Measurements from ENCODE around the gene FAM53B.

FAM53B gene

GRCh38 chr10:124648738-124649137 lies 95.4 kb downstream of the FAM53B start:
- Histone ChIP-seq H3K9ac (ENCODE audit: low read length) (no peak overlapping the region), H3K27me3 (ENCODE audit: control insufficient read depth, insufficient read depth, low read length) (no peaks in the 10 kb centered on the region), H3K4me1 (ENCODE audit: control insufficient read depth, insufficient read depth, low read length) (peaks cover 31% of the 10 kb centered on the region), H3K36me3 (ENCODE audit: control insufficient read depth, insufficient read depth, low read length) (no peaks in the 10 kb centered on the region), H3K9me3 (ENCODE audit: control insufficient read depth, insufficient read depth, low read depth, low read length) (no peaks in the 10 kb centered on the region), H3K4me3 (ENCODE audit: low read depth, low read length) (no peak overlapping the region), H3K27ac (ENCODE audit: low read depth, low read length) (no peak overlapping the region)

- peaks cover 31% of the 10 kb centered on the region for H3K4me1 ChIP-seq (ENCODE audit: control insufficient read depth, insufficient read depth, low read length)
- no peaks in the 10 kb centered on the region for H3K9me3 ChIP-seq (ENCODE audit: control insufficient read depth, insufficient read depth, low read depth, low read length)
- no peak overlapping the region for H3K27ac ChIP-seq (ENCODE audit: low read depth, low read length)
- no peaks in the 10 kb centered on the region for H3K36me3 ChIP-seq (ENCODE audit: control insufficient read depth, insufficient read depth, low read length)
- no peaks in the 10 kb centered on the region for H3K27me3 ChIP-seq (ENCODE audit: control insufficient read depth, insufficient read depth, low read length)
- no peak overlapping the region for H3K4me3 ChIP-seq (ENCODE audit: low read depth, low read length)
- H3K9ac ChIP-seq (ENCODE audit: low read length), result no peak overlapping the region
Measured at GRCh38 chr10:124648131-124648475, 96.1 kb downstream of the FAM53B start.

DNA sequence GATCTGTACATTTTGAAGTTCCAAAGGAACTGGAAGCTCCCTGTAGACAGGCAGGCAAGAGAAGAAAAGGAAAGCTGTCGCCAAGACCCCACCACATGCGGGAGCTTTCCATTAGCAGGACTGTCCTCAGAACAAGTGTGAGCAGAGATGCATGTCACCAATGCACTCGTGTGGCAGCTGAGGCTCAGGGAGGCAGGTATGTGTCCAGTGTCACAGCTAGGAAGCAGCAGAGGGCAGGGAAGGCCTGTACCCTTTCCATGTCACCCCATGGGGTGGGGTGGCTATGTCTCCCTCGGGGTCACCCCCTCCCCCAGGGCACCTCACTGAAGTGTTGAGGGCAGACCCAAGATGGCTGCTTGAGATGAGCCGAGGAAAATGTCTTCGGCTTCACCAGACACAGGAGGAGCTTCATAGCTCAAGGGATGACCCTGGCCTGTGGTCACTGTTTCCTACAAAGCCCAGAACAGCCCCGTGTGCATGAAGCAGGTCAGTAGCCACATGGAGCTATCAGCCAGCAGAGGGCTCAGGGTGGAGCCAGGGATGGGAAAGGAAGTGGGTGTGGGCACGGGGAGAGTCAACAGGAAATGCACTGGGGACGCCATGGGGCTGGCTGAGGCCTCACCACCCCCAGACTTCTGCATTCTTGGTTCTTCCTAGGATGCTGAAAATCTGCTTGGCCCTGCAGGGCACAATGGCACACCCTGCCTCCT lies 96.6 kb downstream of the FAM53B start:
- Histone ChIP-seq H3K4me3 (ENCODE audit: low read depth, low read length) (no peak overlapping the region), H3K36me3 (ENCODE audit: control insufficient read depth, insufficient read depth, low read length) (no peaks in the 10 kb centered on the region), H3K27me3 (ENCODE audit: control insufficient read depth, insufficient read depth, low read length) (no peaks in the 10 kb centered on the region), H3K4me1 (ENCODE audit: control insufficient read depth, insufficient read depth, low read length) (peaks cover 31% of the 10 kb centered on the region), H3K27ac (ENCODE audit: low read depth, low read length) (no peak overlapping the region), H3K9me3 (ENCODE audit: control insufficient read depth, insufficient read depth, low read depth, low read length) (no peaks in the 10 kb centered on the region), H3K9ac (ENCODE audit: low read length) (no peak overlapping the region)

GRCh38 chr10:124646483-124647352 lies 97.5 kb downstream of the FAM53B start:
- Histone ChIP-seq H3K4me3 (ENCODE audit: low read depth, low read length) (no peak overlapping the region), H3K36me3 (ENCODE audit: control insufficient read depth, insufficient read depth, low read length) (no peaks in the 10 kb centered on the region), H3K27me3 (ENCODE audit: control insufficient read depth, insufficient read depth, low read length) (no peaks in the 10 kb centered on the region), H3K9me3 (ENCODE audit: control insufficient read depth, insufficient read depth, low read depth, low read length) (no peaks in the 10 kb centered on the region), H3K27ac (ENCODE audit: low read depth, low read length) (no peak overlapping the region), H3K9ac (ENCODE audit: low read length) (no peak overlapping the region), H3K4me1 (ENCODE audit: control insufficient read depth, insufficient read depth, low read length) (peaks cover 30% of the 10 kb centered on the region)

- Histone ChIP-seq H3K9ac (ENCODE audit: low read length) (no peak overlapping the region), H3K9me3 (ENCODE audit: control insufficient read depth, insufficient read depth, low read depth, low read length) (no peaks in the 10 kb centered on the region), H3K27me3 (ENCODE audit: control insufficient read depth, insufficient read depth, low read length) (no peaks in the 10 kb centered on the region), H3K4me1 (ENCODE audit: control insufficient read depth, insufficient read depth, low read length) (peaks cover 24% of the 10 kb centered on the region), H3K4me3 (ENCODE audit: low read depth, low read length) (no peak overlapping the region), H3K27ac (ENCODE audit: low read depth, low read length) (no peak overlapping the region), H3K36me3 (ENCODE audit: control insufficient read depth, insufficient read depth, low read length) (no peaks in the 10 kb centered on the region)
Measured at GRCh38 chr10:124645467-124646095, 98.6 kb downstream of the FAM53B start.

DNA sequence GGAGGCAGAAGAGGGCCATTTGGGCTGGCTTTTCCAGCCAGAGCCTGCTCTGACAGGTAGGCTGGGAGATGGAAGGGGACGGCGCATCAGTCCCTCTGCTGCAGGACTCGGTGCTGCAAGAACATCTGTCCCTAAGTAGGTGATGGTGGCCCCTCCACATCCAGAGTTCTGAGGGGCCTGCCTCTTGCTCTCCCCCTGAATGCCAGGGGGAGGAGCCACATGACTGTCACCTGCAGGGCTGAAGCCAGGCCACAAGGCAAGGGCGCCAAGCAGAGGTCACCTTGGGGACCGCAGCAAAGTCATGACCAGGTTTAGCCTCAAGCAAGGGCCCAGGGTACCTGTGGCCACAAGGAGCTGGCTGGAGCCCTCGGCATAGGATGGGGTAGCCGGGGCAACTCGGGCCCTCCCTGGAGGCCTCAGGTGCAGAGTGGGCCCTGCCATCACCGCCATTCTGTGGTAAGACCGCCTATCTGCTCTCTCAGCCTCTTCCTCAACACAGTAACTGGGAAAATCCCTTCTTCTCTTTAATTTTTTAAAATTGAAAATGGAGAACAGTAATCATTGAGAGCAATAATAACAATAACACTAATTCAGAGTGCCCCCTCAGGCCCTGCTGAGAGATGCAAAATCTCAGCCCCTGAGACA lies 99.3 kb downstream of the FAM53B start:
- H3K9me3 ChIP-seq (ENCODE audit: control insufficient read depth, insufficient read depth, low read depth, low read length), result no peaks in the 10 kb centered on the region
- no peak overlapping the region for H3K27ac ChIP-seq (ENCODE audit: low read depth, low read length)
- H3K4me1 ChIP-seq (ENCODE audit: control insufficient read depth, insufficient read depth, low read length), result peaks cover 18% of the 10 kb centered on the region; the same call in 1 of the 2 replicates
- H3K4me3 ChIP-seq (ENCODE audit: low read depth, low read length), result no peak overlapping the region
- H3K9ac ChIP-seq (ENCODE audit: low read length), result no peak overlapping the region
- H3K36me3 ChIP-seq (ENCODE audit: control insufficient read depth, insufficient read depth, low read length), result no peaks in the 10 kb centered on the region
- no peaks in the 10 kb centered on the region for H3K27me3 ChIP-seq (ENCODE audit: control insufficient read depth, insufficient read depth, low read length)

DNA sequence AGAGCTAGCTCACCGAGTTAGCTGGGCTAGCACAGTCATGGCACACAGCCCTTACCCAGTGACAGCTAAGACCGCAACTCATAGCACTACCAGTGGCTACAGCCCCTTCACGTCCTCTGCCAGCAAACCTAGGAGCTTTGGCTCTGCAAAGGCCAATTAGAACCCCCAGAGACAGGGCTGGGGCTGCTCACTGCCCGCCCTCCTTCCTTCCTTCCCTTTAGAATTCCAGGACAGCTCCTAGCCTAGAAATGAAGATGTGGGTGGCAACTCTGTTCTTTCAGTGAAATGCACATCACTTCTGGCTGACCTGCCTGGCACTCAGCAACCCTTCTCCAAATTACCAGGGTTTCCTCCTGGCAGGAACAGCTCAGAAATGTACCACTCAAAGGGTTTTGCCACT lies 99.9 kb downstream of the FAM53B start:
- no peak overlapping the region for H3K27ac ChIP-seq (ENCODE audit: low read depth, low read length)
- H3K9ac ChIP-seq (ENCODE audit: low read length), result no peak overlapping the region
- no peaks in the 10 kb centered on the region for H3K27me3 ChIP-seq (ENCODE audit: control insufficient read depth, insufficient read depth, low read length)
- H3K4me1 ChIP-seq (ENCODE audit: control insufficient read depth, insufficient read depth, low read length), result peaks cover 12% of the 10 kb centered on the region; the same call in 1 of the 2 replicates
- no peaks in the 10 kb centered on the region for H3K36me3 ChIP-seq (ENCODE audit: control insufficient read depth, insufficient read depth, low read length)
- no peaks in the 10 kb centered on the region for H3K9me3 ChIP-seq (ENCODE audit: control insufficient read depth, insufficient read depth, low read depth, low read length)
- no peak overlapping the region for H3K4me3 ChIP-seq (ENCODE audit: low read depth, low read length)

GRCh38 chr10:124643330-124644009 lies 100.7 kb downstream of the FAM53B start:
- H3K9ac ChIP-seq (ENCODE audit: low read length), result no peak overlapping the region
- H3K4me1 ChIP-seq (ENCODE audit: control insufficient read depth, insufficient read depth, low read length), result peaks cover 10% of the 10 kb centered on the region; the same call in 1 of the 2 replicates
- no peaks in the 10 kb centered on the region for H3K9me3 ChIP-seq (ENCODE audit: control insufficient read depth, insufficient read depth, low read depth, low read length)
- no peak overlapping the region for H3K4me3 ChIP-seq (ENCODE audit: low read depth, low read length)
- H3K36me3 ChIP-seq (ENCODE audit: control insufficient read depth, insufficient read depth, low read length), result no peaks in the 10 kb centered on the region
- no peaks in the 10 kb centered on the region for H3K27me3 ChIP-seq (ENCODE audit: control insufficient read depth, insufficient read depth, low read length)
- H3K27ac ChIP-seq (ENCODE audit: low read depth, low read length), result no peak overlapping the region

- Histone ChIP-seq H3K36me3 (ENCODE audit: control insufficient read depth, insufficient read depth, low read length) (no peaks in the 10 kb centered on the region), H3K27me3 (ENCODE audit: control insufficient read depth, insufficient read depth, low read length) (no peaks in the 10 kb centered on the region), H3K9ac (ENCODE audit: low read length) (no peak overlapping the region), H3K4me1 (ENCODE audit: control insufficient read depth, insufficient read depth, low read length) (peaks cover 5% of the 10 kb centered on the region; the same call in 1 of the 2 replicates), H3K9me3 (ENCODE audit: control insufficient read depth, insufficient read depth, low read depth, low read length) (no peaks in the 10 kb centered on the region), H3K27ac (ENCODE audit: low read depth, low read length) (no peak overlapping the region), H3K4me3 (ENCODE audit: low read depth, low read length) (no peak overlapping the region)
Measured at GRCh38 chr10:124642088-124642710, 102.0 kb downstream of the FAM53B start.

Data from HUES6 (cell line).